ENCODE results near the gene GRXCR1. TPM values are rescaled to one million over a fixed set of nuclear protein-coding genes. Genes with fewer than 3 reads are reported as not detected.

GRXCR1 gene
- total and polyA plus RNA-seq, 2 donors (not counting 1 experiment from before 2014, with no cell fraction given): not detected

DNA sequence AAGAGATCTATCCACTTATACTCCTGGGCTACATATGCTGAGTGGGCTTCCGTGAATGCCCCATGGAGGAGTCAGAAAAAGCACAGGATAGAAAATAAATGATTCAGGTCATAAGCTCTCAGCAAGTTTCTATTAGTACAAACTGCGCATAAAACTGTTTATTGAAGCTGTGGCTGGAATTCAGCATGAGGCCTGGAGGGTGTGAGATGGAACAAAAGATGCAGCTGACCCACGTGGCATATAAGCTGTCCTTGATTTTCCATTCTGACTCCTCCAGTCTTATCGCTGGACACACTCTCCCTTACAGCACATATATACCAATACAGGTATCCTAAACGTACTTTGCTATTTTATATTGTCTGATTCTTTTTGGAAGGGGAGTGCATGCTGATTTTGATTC, 17.9 kb downstream of the GRXCR1 start:
- Histone ChIP-seq H4K20me1 (ENCODE audit: control insufficient read depth, insufficient read depth, low read length, poor library complexity, severe bottlenecking) (no peaks in the 10 kb centered on the region), H3K9me3 (ENCODE audit: control extremely low read depth in 1 of 3, control insufficient read depth in 2 of 3, insufficient read depth in 1 of 3, low read length in 2 of 3) (peaks cover 0 to 2% (median 0%) of the 10 kb centered on the region in 3 donors), H3K79me2 (ENCODE audit: control insufficient read depth, insufficient read depth, low read length) (no peaks in the 10 kb centered on the region), H3K4me2 (replicated peaks; ENCODE audit: low read depth, low read length, poor library complexity, severe bottlenecking) (no peak overlapping the region), H3K27me3 (replicated peaks in 1 of 4; ENCODE audit: control extremely low read depth in 1 of 4, control insufficient read depth in 3 of 4, insufficient read depth in 4 of 4, low read length in 3 of 4) (no peaks in the 10 kb centered on the region), H3K27ac (ENCODE audit: low read length in 2 of 2) (no peak overlapping the region), H3K36me3 (replicated peaks in 1 of 2; ENCODE audit: control extremely low read depth in 1 of 2, control insufficient read depth in 1 of 2, extremely low read depth in 1 of 2, insufficient read depth in 2 of 2, low read length in 1 of 2) (no peaks in the 10 kb centered on the region), H3K4me1 (ENCODE audit: control insufficient read depth in 2 of 2, insufficient read depth in 2 of 2, low read length in 2 of 2) (no peaks in the 10 kb centered on the region), H3K4me3 (ENCODE audit: control extremely low read depth in 1 of 5, extremely low read depth in 1 of 5, insufficient read depth in 1 of 5, low read depth in 2 of 5, low read length in 4 of 5) (no peak overlapping the region), H2AFZ (ENCODE audit: insufficient read depth, low read depth, low read length, poor library complexity, severe bottlenecking) (no peak overlapping the region), H3K9ac (ENCODE audit: low read length) (no peak overlapping the region)
- no CpG with 5 or more reads among the region's 5 CpGs for WGBS (ENCODE audit: insufficient coverage)
- H3K4me1 Mint-ChIP-seq: no peaks in the 10 kb centered on the region
- ChIA-PET CTCF (no interaction called here), POLR2A (no interaction called here)
- intact Hi-C loops (cut with micrococcal nuclease): no loop called here
- no peak overlapping the region for H3K4me3 Mint-ChIP-seq
- TF ChIP-seq EZH2 (IDR thresholded peaks at IDR 0.05; ENCODE audit: borderline replicate concordance, insufficient read depth, low read depth, low read length, poor library complexity, severe bottlenecking): no peak
- TF ChIP-seq, protein P1, sequence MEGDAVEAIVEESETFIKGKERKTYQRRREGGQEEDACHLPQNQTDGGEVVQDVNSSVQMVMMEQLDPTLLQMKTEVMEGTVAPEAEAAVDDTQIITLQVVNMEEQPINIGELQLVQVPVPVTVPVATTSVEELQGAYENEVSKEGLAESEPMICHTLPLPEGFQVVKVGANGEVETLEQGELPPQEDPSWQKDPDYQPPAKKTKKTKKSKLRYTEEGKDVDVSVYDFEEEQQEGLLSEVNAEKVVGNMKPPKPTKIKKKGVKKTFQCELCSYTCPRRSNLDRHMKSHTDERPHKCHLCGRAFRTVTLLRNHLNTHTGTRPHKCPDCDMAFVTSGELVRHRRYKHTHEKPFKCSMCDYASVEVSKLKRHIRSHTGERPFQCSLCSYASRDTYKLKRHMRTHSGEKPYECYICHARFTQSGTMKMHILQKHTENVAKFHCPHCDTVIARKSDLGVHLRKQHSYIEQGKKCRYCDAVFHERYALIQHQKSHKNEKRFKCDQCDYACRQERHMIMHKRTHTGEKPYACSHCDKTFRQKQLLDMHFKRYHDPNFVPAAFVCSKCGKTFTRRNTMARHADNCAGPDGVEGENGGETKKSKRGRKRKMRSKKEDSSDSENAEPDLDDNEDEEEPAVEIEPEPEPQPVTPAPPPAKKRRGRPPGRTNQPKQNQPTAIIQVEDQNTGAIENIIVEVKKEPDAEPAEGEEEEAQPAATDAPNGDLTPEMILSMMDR (IDR thresholded peaks at IDR 0.05): no peak
- H3K27me3 Mint-ChIP-seq: peaks cover 12% of the 10 kb centered on the region
- ATAC-seq (ENCODE audit: low read depth) (no peak), DNase-seq (no peak)
- no peaks in the 10 kb centered on the region for H3K9me3 Mint-ChIP-seq (ENCODE audit: insufficient read depth)
- no peak overlapping the region for H3K27ac Mint-ChIP-seq

DNA sequence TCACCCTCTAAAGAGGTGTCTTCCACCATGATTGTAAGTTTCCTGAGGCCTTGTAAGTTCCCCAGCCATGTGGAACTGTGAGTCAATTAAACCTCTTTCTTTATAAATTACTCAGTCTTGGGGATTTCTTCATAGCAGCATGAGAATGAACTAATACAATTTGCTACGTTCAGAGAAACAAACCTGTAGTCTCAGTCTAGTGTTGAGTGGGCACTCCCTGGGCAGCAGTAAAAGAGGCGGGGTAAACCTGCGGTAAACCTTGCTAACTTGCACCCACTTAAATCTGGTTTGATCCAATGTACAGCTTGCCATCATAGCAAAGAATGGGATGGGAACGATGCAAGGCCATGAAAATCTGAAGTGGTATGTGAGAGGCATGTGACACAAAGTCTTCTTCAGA, 22.4 kb downstream of the GRXCR1 start:
- Histone ChIP-seq H3K27ac (ENCODE audit: low read length in 2 of 2) (no peak overlapping the region), H3K9ac (ENCODE audit: low read length) (no peak overlapping the region), H3K79me2 (ENCODE audit: control insufficient read depth, insufficient read depth, low read length) (no peaks in the 10 kb centered on the region), H3K4me1 (ENCODE audit: control insufficient read depth in 2 of 2, insufficient read depth in 2 of 2, low read length in 2 of 2) (no peaks in the 10 kb centered on the region), H3K36me3 (replicated peaks in 1 of 2; ENCODE audit: control extremely low read depth in 1 of 2, control insufficient read depth in 1 of 2, extremely low read depth in 1 of 2, insufficient read depth in 2 of 2, low read length in 1 of 2) (no peaks in the 10 kb centered on the region), H3K9me3 (ENCODE audit: control extremely low read depth in 1 of 3, control insufficient read depth in 2 of 3, insufficient read depth in 1 of 3, low read length in 2 of 3) (peaks cover 0 to 2% (median under 1%) of the 10 kb centered on the region in 3 donors), H4K20me1 (ENCODE audit: control insufficient read depth, insufficient read depth, low read length, poor library complexity, severe bottlenecking) (no peaks in the 10 kb centered on the region), H2AFZ (ENCODE audit: insufficient read depth, low read depth, low read length, poor library complexity, severe bottlenecking) (no peak overlapping the region), H3K4me2 (replicated peaks; ENCODE audit: low read depth, low read length, poor library complexity, severe bottlenecking) (no peak overlapping the region), H3K4me3 (ENCODE audit: control extremely low read depth in 1 of 5, extremely low read depth in 1 of 5, insufficient read depth in 1 of 5, low read depth in 2 of 5, low read length in 4 of 5) (no peak overlapping the region), H3K27me3 (replicated peaks in 1 of 4; ENCODE audit: control extremely low read depth in 1 of 4, control insufficient read depth in 3 of 4, insufficient read depth in 4 of 4, low read length in 3 of 4) (no peaks in the 10 kb centered on the region)
- 100% methylated on average over 3 of the region's 4 CpGs for WGBS (ENCODE audit: insufficient coverage)
- H3K27me3 Mint-ChIP-seq: peaks cover 6% of the 10 kb centered on the region
- no peak overlapping the region for H3K27ac Mint-ChIP-seq
- TF ChIP-seq, protein P1 (IDR thresholded peaks at IDR 0.05): no peak
- TF ChIP-seq EZH2 (IDR thresholded peaks at IDR 0.05; ENCODE audit: borderline replicate concordance, insufficient read depth, low read depth, low read length, poor library complexity, severe bottlenecking): no peak
- ChIA-PET POLR2A (no interaction called here), CTCF (no interaction called here)
- intact Hi-C loops (cut with micrococcal nuclease): no loop called here
- ATAC-seq (ENCODE audit: low read depth): no peak
- H3K4me3 Mint-ChIP-seq: no peak overlapping the region
- no peaks in the 10 kb centered on the region for H3K9me3 Mint-ChIP-seq (ENCODE audit: insufficient read depth)
- no peak for DNase-seq
- no peaks in the 10 kb centered on the region for H3K4me1 Mint-ChIP-seq

All from B cell (primary cell).